ENCODE results near the gene MDC1. TPM values are rescaled to one million over a fixed set of nuclear protein-coding genes. Genes with fewer than 3 reads are reported as not detected.

The MDC1 gene
- total and polyA plus RNA-seq, 5 donors: 11.1 to 26.6 (median 22.4) TPM

DNA sequence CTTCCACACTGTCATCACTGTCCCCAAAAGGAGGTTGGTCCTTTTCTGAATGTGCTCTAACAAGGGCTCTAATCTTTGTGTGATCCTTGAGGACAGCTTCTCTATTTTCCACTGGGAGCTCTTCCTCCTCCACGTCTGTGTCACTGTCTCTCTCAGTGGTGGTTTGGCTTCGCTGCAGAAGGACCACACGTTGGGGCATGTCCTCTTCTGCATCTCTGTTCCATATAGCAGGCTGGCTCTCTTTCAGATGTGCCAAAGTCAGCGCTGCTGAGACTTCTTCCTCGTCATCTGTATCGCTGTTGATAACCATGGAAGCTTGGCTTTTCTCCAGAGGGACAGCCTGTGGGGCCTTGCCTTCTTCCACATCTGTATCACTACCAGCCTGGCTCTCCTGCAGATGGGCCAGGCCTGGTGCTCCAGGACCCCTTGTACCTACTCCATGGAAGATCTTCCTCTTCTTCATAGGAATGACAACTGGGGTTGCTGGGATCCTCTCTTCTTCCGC is 4.6 kb downstream of the MDC1 start:
- Histone ChIP-seq H3K9me3 (ENCODE audit: control insufficient read depth, low read length) (no peaks in the 10 kb centered on the region), H3K27ac (ENCODE audit: low read length) (no peak overlapping the region), H3K27me3 (ENCODE audit: control insufficient read depth, insufficient read depth) (no peaks in the 10 kb centered on the region), H3K4me1 (ENCODE audit: control insufficient read depth, insufficient read depth, low read length) (no peaks in the 10 kb centered on the region), H3K4me3 (ENCODE audit: low read length) (no peak overlapping the region)
- WGBS: 57% methylated on average over 7 of the region's 7 CpGs
- intact Hi-C loops (cut with DNase I): no loop called here
- peak in 1 of 3 donors; percentile 6 for DNase-seq
- no peak for ATAC-seq

DNA sequence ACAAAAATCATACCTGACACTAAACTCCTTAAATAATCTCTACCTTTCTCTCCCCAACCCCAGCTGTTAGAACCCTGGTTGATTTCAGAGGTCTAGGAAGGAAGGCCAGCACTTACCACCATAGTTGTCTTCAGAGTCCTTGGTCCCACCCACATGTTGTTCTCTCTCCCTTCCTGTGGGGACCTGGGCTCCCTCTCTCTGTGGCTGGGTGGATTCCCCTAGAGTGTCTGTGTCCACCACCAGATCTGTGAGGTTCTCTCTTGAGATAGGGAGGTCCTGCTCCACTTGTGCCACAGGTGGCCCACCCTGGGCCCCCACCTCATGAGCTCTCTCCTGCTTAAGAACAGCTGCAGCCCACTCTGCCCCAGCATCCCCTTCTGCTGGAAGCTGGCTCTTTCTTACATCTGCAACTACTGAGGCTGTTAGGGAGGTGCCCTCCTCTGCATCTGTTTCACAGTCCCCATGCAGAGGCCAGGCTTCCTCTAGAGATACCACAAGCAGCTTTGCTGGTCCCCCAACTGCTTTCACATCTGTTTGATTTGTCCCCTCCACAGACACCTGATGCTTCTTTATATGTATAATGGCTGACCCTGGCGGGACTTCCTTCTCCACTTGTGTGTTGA is 5.2 kb downstream of the MDC1 start:
- 90% methylated on average over 1 of the region's 1 CpG for WGBS
- intact Hi-C loops (cut with DNase I): no loop called here

DNA sequence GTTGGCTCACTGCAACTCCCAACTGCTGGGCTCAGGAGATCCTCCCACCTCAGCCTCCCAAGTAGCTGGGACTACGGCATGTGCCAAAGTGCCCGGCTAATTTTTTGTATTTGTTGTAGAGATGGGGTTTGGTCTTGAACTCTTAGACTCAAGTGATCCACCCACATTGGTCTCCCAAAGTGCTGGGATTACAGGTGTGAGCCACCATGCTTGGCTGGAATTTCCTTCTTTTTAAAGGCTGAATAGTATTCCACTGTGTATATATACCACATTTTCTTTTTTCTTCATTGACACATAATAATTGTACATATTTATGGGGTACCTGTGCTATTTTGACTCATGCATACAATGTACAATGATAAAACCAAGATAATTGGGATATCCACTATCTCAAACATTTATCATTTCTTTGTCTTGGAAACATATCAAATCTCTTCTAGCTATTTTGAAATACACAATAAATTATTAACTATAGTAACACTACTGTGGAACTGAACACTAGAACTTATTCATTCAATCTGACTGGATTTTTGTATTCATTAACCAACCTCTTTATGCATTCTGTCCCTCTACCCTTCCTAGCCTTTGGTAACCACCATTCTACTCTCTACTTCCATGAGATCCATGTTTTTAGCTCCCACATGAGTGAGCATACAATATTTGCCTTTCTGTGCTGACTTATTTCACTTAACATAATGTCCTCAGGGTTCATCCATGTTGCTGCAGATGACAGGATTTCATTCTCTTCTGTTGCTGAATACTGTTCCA is 7.8 kb downstream of the MDC1 start:
- H3K9me3 ChIP-seq (ENCODE audit: control insufficient read depth, low read length): no peaks in the 10 kb centered on the region
- 99% methylated on average over 2 of the region's 2 CpGs for WGBS
- no peak overlapping the region for H3K27ac ChIP-seq (ENCODE audit: low read length)
- no peak for ATAC-seq
- DNase-seq: peak in 1 of 3 donors; percentile 9
- no peak overlapping the region for H3K4me3 ChIP-seq (ENCODE audit: low read length)
- intact Hi-C loops (cut with DNase I): no loop called here
- no peaks in the 10 kb centered on the region for H3K4me1 ChIP-seq (ENCODE audit: control insufficient read depth, insufficient read depth, low read length)
- no peaks in the 10 kb centered on the region for H3K27me3 ChIP-seq (ENCODE audit: control insufficient read depth, insufficient read depth)

More for the DNA sequence above, 5.2 kb downstream of the MDC1 start:
- Histone ChIP-seq H3K4me3 (ENCODE audit: low read length) (no peak overlapping the region), H3K27me3 (ENCODE audit: control insufficient read depth, insufficient read depth) (no peaks in the 10 kb centered on the region), H3K27ac (ENCODE audit: low read length) (no peak overlapping the region), H3K4me1 (ENCODE audit: control insufficient read depth, insufficient read depth, low read length) (no peaks in the 10 kb centered on the region), H3K9me3 (ENCODE audit: control insufficient read depth, low read length) (no peaks in the 10 kb centered on the region)
- DNase-seq (peak in 1 of 3 donors; percentile 7), ATAC-seq (no peak)

DNA sequence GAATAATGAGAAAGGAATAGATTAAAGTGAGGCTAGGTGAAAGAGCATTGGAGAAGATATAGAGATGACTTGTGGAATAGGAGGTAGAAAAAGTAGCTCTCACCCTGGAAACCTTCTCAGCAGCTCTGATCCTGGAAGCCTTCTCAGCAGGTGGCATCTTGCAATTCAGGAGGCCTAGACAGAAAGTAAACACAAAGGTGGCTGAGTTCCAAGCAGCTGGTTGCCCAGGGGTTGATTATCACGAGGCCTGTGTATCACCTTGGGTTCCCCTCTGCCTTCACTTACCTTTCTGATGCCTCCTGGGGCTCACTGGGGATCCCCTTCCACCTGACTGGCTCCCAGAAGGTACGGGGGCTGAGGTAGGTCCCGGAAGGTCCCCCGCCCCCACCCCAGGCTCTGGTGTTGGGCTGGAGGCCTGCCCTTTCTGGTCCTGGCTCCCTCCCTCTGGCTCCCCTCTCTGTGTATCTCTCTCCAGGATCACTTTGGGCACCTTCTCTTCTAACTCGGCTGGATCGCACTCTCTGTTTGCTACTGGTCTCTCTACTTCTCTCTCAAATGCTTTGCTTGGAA is 9.7 kb downstream of the MDC1 start:
- no peaks in the 10 kb centered on the region for H3K27me3 ChIP-seq (ENCODE audit: control insufficient read depth, insufficient read depth)
- H3K4me3 ChIP-seq (ENCODE audit: low read length): no peak overlapping the region
- H3K9me3 ChIP-seq (ENCODE audit: control insufficient read depth, low read length): no peaks in the 10 kb centered on the region
- DNase-seq: peak in 2 of 3 donors; percentile 17 to 19
- ATAC-seq: peak in 1 of 2 donors; percentile 10
- H3K4me1 ChIP-seq (ENCODE audit: control insufficient read depth, insufficient read depth, low read length): no peaks in the 10 kb centered on the region
- WGBS: 78% methylated on average over 6 of the region's 6 CpGs
- intact Hi-C loops (cut with DNase I): no loop called here
- H3K27ac ChIP-seq (ENCODE audit: low read length): no peak overlapping the region

GRCh38 chr6:30705620-30706019 is 11.5 kb downstream of the MDC1 start:
- H3K9me3 ChIP-seq (ENCODE audit: control insufficient read depth, low read length): no peaks in the 10 kb centered on the region
- 76% methylated on average over 4 of the region's 4 CpGs for WGBS
- H3K4me1 ChIP-seq (ENCODE audit: control insufficient read depth, insufficient read depth, low read length): no peaks in the 10 kb centered on the region
- H3K27ac ChIP-seq (ENCODE audit: low read length): peak overlapping the region; percentile 23
- intact Hi-C loops (cut with DNase I): no loop called here
- H3K4me3 ChIP-seq (ENCODE audit: low read length): no peak overlapping the region
- DNase-seq (peak in 2 of 3 donors; percentile 13 to 47), ATAC-seq (peak in 1 of 2 donors; percentile 58)
- H3K27me3 ChIP-seq (ENCODE audit: control insufficient read depth, insufficient read depth): no peaks in the 10 kb centered on the region

GRCh38 chr6:30703821-30704220 is 13.3 kb downstream of the MDC1 start:
- ATAC-seq: no peak
- H3K4me1 ChIP-seq (ENCODE audit: control insufficient read depth, insufficient read depth, low read length): no peaks in the 10 kb centered on the region

GRCh38 chr6:30703011-30703410 is 14.1 kb downstream of the MDC1 start:
- WGBS: 97% methylated on average over 10 of the region's 10 CpGs
- peak in 2 of 3 donors; percentile 24 to 25 for DNase-seq
- Histone ChIP-seq H3K9me3 (ENCODE audit: control insufficient read depth, low read length) (no peaks in the 10 kb centered on the region), H3K4me1 (ENCODE audit: control insufficient read depth, insufficient read depth, low read length) (no peaks in the 10 kb centered on the region), H3K27me3 (ENCODE audit: control insufficient read depth, insufficient read depth) (no peaks in the 10 kb centered on the region), H3K27ac (ENCODE audit: low read length) (no peak overlapping the region), H3K4me3 (ENCODE audit: low read length) (no peak overlapping the region)
- ATAC-seq: peak in 1 of 2 donors; percentile 12
- intact Hi-C loops (cut with DNase I): no loop called here

More at GRCh38 chr6:30703821-30704220, 13.3 kb downstream of the MDC1 start:
- Histone ChIP-seq H3K4me3 (ENCODE audit: low read length) (no peak overlapping the region), H3K9me3 (ENCODE audit: control insufficient read depth, low read length) (no peaks in the 10 kb centered on the region), H3K27me3 (ENCODE audit: control insufficient read depth, insufficient read depth) (no peaks in the 10 kb centered on the region), H3K27ac (ENCODE audit: low read length) (no peak overlapping the region)
- peak in 2 of 3 donors; percentile 3 to 21 for DNase-seq
- intact Hi-C loops (cut with DNase I): no loop called here
- 91% methylated on average over 4 of the region's 4 CpGs for WGBS

DNA sequence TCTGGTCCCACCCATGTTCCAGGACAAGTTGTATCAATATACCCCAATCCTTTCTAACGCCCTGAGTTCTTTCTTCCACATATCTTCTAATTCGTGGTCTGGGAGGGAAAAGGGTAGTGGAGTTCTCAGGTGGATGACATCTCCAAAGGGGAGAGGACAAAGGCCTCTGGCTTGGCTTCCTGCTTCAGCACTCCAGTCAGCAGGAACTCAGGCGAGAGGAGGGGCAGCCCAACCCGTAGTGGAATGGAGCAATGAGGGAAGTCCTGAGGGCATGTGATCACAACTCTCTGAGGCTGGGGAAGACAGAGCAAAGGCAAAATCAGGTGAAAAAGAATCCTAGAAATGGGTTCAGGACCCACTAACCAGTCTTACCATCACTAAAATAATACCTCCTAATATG is 16.7 kb downstream of the MDC1 start:
- Histone ChIP-seq H3K4me3 (ENCODE audit: low read length) (no peak overlapping the region), H3K9me3 (ENCODE audit: control insufficient read depth, low read length) (no peaks in the 10 kb centered on the region), H3K4me1 (ENCODE audit: control insufficient read depth, insufficient read depth, low read length) (no peaks in the 10 kb centered on the region), H3K27me3 (ENCODE audit: control insufficient read depth, insufficient read depth) (no peaks in the 10 kb centered on the region), H3K27ac (ENCODE audit: low read length) (no peak overlapping the region)
- DNase-seq (peak in 2 of 3 donors; percentile 60 to 65), ATAC-seq (peak; percentile 65 to 79)
- WGBS: 54% methylated on average over 4 of the region's 4 CpGs
- intact Hi-C loops (cut with DNase I): no loop called here

DNA sequence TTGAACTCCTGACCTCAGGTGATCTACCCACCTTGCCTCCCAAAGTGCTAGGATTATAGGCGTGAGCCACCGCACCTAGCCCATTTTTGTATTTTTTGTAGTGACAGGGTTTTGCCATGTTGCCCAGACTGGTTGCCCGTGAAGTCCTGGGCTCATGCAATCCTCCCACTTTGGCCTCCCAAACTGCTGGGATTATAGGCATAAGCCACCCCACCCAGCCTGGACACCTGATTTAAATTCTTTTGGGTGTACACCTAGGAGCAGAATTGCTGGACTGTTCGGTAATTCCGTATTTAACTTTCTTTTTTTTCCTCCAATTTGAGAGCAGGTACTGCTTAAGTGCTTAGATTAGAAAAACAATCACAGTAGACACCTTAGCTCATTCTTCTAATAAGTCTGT is 20.6 kb downstream of the MDC1 start:
- H3K9me3 ChIP-seq (ENCODE audit: control insufficient read depth, low read length): no peaks in the 10 kb centered on the region
- no peak for ATAC-seq
- intact Hi-C loops (cut with DNase I): no loop called here

GRCh38 chr6:30691208-30691847 is 25.8 kb downstream of the MDC1 start:
- Histone ChIP-seq H3K4me1 (ENCODE audit: control insufficient read depth, insufficient read depth, low read length) (peaks cover 3% of the 10 kb centered on the region), H3K27me3 (ENCODE audit: control insufficient read depth, insufficient read depth) (no peaks in the 10 kb centered on the region), H3K27ac (ENCODE audit: low read length) (peak overlapping the region; percentile 93), H3K9me3 (ENCODE audit: control insufficient read depth, low read length) (no peaks in the 10 kb centered on the region), H3K4me3 (ENCODE audit: low read length) (peak overlapping the region; percentile 74)
- WGBS: 16% methylated on average over 8 of the region's 8 CpGs
- DNase-seq (no peak), ATAC-seq (no peak)
- intact Hi-C loops (cut with DNase I): no loop called here

More for the DNA sequence above, 20.6 kb downstream of the MDC1 start:
- Histone ChIP-seq H3K4me3 (ENCODE audit: low read length) (no peak overlapping the region), H3K4me1 (ENCODE audit: control insufficient read depth, insufficient read depth, low read length) (no peaks in the 10 kb centered on the region), H3K27me3 (ENCODE audit: control insufficient read depth, insufficient read depth) (no peaks in the 10 kb centered on the region), H3K27ac (ENCODE audit: low read length) (no peak overlapping the region)
- 95% methylated on average over 5 of the region's 5 CpGs for WGBS
- DNase-seq: peak in 2 of 3 donors; percentile 20 to 32
